CD4-positive, alpha-beta T cell treated with Interleukin-4 for 1 hour (primary cell): Measurements from ENCODE around the gene NFIX.

Experiments used
- DNase-seq, 2 donors: peaks; one replicate each; pipeline ENCODE4 v3.0.0-alpha.2; 2020 to 2022

The NFIX gene

GRCh38 chr19:13010038-13010991 is 15.0 kb downstream of the NFIX start:
- DNase-seq: no peak

- no peak for DNase-seq
These were observed 15.8 kb downstream of the NFIX start for GRCh38 chr19:13010992-13011652.

GRCh38 chr19:13011653-13012389 is 16.5 kb downstream of the NFIX start:
- DNase-seq: no peak

GRCh38 chr19:13012390-13012689 is 17.1 kb downstream of the NFIX start:
- no peak for DNase-seq

- DNase-seq: peak; percentile 22 to 23
These were observed 17.7 kb downstream of the NFIX start for GRCh38 chr19:13012690-13013608.

GRCh38 chr19:13013649-13014048 is 18.4 kb downstream of the NFIX start:
- DNase-seq: no peak

GRCh38 chr19:13014101-13014920 is 19.0 kb downstream of the NFIX start:
- no peak for DNase-seq

- no peak for DNase-seq
These were observed 19.6 kb downstream of the NFIX start for GRCh38 chr19:13014921-13015280.

GRCh38 chr19:13015361-13016223 is 20.3 kb downstream of the NFIX start:
- no peak for DNase-seq

- DNase-seq: no peak
These were observed 21.0 kb downstream of the NFIX start for GRCh38 chr19:13016245-13016627.

GRCh38 chr19:13016628-13017305 is 21.5 kb downstream of the NFIX start:
- no peak for DNase-seq

GRCh38 chr19:13017306-13018034 is 22.2 kb downstream of the NFIX start:
- no peak for DNase-seq

GRCh38 chr19:13018035-13018914 is 23.0 kb downstream of the NFIX start:
- DNase-seq: no peak

- no peak for DNase-seq
These were observed 24.1 kb downstream of the NFIX start for GRCh38 chr19:13019332-13019731.

- no peak for DNase-seq
These were observed 24.7 kb downstream of the NFIX start for GRCh38 chr19:13020002-13020414.

GRCh38 chr19:13022111-13022858 is 27.0 kb downstream of the NFIX start:
- DNase-seq: no peak

- no peak for DNase-seq
These were observed 27.8 kb downstream of the NFIX start for GRCh38 chr19:13022859-13023636.
